ENCODE data around the gene PPCDC. TPM values are rescaled to one million over a fixed set of nuclear protein-coding genes. Genes with fewer than 3 reads are reported as not detected.
A peak's percentile ranks its signal among the peaks of the same experiment; 100 is the strongest.

PPCDC gene
- total RNA-seq, 6 experiments from 2014 or later, result 9.8 to 12.3 (median 11.2) TPM

- TF ChIP-seq, protein P1, sequence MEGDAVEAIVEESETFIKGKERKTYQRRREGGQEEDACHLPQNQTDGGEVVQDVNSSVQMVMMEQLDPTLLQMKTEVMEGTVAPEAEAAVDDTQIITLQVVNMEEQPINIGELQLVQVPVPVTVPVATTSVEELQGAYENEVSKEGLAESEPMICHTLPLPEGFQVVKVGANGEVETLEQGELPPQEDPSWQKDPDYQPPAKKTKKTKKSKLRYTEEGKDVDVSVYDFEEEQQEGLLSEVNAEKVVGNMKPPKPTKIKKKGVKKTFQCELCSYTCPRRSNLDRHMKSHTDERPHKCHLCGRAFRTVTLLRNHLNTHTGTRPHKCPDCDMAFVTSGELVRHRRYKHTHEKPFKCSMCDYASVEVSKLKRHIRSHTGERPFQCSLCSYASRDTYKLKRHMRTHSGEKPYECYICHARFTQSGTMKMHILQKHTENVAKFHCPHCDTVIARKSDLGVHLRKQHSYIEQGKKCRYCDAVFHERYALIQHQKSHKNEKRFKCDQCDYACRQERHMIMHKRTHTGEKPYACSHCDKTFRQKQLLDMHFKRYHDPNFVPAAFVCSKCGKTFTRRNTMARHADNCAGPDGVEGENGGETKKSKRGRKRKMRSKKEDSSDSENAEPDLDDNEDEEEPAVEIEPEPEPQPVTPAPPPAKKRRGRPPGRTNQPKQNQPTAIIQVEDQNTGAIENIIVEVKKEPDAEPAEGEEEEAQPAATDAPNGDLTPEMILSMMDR (IDR thresholded peaks at IDR 0.05), result no peak
- no peak overlapping the region for H3K4me3 Mint-ChIP-seq
- DNase-seq, result peak; percentile 64
- H3K9me3 Mint-ChIP-seq, result no peaks in the 10 kb centered on the region
- H3K27me3 Mint-ChIP-seq (ENCODE audit: insufficient read depth), result peaks cover 4% of the 10 kb centered on the region; the same call in 1 of the 2 replicates
- H3K36me3 Mint-ChIP-seq (ENCODE audit: low read depth), result no peaks in the 10 kb centered on the region; the same call in 1 of the 2 replicates
- H3K27ac Mint-ChIP-seq, result no peak overlapping the region
- peaks cover 54% of the 10 kb centered on the region for H3K4me1 Mint-ChIP-seq (ENCODE audit: low read depth)
Observed at GRCh38 chr15:75061272-75061671, 37.9 kb downstream of the PPCDC start.

GRCh38 chr15:75062706-75063105 is 39.3 kb downstream of the PPCDC start:
- Mint-ChIP-seq H3K4me3 (no peak overlapping the region), H3K27me3 (ENCODE audit: insufficient read depth) (peaks cover 4% of the 10 kb centered on the region; the same call in 1 of the 2 replicates), H3K27ac (no peak overlapping the region), H3K4me1 (ENCODE audit: low read depth) (peaks cover 68% of the 10 kb centered on the region), H3K9me3 (no peaks in the 10 kb centered on the region), H3K36me3 (ENCODE audit: low read depth) (no peaks in the 10 kb centered on the region; the same call in 1 of the 2 replicates)
- DNase-seq, result no peak
- TF ChIP-seq, protein P1 (IDR thresholded peaks at IDR 0.05), result no peak

DNA sequence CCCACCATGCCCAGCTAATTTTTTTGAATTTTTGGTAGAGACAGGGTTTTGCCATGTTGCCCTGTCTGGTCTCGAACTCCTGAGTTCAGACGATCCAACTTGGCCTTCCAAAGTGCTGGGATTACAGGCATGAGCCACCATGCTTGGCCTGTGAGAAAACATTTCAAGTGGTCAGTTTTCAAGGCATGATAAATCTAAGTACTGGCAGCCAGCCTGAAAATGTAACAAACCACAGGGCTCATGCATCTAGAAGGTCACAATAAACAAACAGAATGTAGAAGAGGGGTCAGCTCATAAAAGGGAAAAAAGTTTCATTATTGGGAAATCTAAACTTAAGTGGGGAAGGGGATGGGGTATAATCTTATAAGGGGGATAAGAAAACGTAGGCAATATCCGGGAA is 39.9 kb downstream of the PPCDC start:
- Mint-ChIP-seq H3K36me3 (ENCODE audit: low read depth) (no peaks in the 10 kb centered on the region; the same call in 1 of the 2 replicates), H3K9me3 (no peaks in the 10 kb centered on the region), H3K4me3 (no peak overlapping the region), H3K4me1 (ENCODE audit: low read depth) (peaks cover 66% of the 10 kb centered on the region), H3K27me3 (ENCODE audit: insufficient read depth) (peaks cover 4% of the 10 kb centered on the region; the same call in 1 of the 2 replicates), H3K27ac (no peak overlapping the region; the same call in 1 of the 2 replicates)
- peak; percentile 46 for DNase-seq
- TF ChIP-seq, protein P1 (IDR thresholded peaks at IDR 0.05), result no peak

- no peak overlapping the region for H3K4me3 Mint-ChIP-seq
- H3K4me1 Mint-ChIP-seq (ENCODE audit: low read depth), result peaks cover 63% of the 10 kb centered on the region
- TF ChIP-seq, protein P1 (IDR thresholded peaks at IDR 0.05), result no peak
- peaks cover 4% of the 10 kb centered on the region; the same call in 1 of the 2 replicates for H3K27me3 Mint-ChIP-seq (ENCODE audit: insufficient read depth)
- no peak overlapping the region for H3K27ac Mint-ChIP-seq
- no peaks in the 10 kb centered on the region for H3K9me3 Mint-ChIP-seq
- no peaks in the 10 kb centered on the region; the same call in 1 of the 2 replicates for H3K36me3 Mint-ChIP-seq (ENCODE audit: low read depth)
- DNase-seq, result no peak
Observed at GRCh38 chr15:75063889-75064288, 40.5 kb downstream of the PPCDC start.

DNA sequence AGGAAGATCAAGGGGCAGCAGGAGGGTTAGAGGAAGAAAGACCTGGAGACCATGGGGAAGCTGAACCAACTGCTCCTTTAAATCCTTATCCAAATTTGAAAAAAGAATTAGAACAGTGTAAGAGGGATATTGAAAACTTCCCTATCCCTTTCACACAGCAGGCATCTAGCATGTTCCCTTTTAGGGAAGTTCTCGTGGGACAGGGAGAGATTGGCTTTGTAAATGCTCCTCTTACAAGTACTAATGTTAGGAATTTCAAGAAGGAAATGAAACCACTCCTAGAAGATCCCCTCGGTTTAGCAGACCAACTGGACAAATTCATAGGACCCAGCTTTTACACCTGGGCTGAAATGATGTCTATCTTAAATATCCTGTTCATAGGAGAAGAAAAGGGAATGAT is 41.5 kb downstream of the PPCDC start:
- Mint-ChIP-seq H3K36me3 (ENCODE audit: low read depth) (no peaks in the 10 kb centered on the region; the same call in 1 of the 2 replicates), H3K4me3 (no peak overlapping the region), H3K27me3 (ENCODE audit: insufficient read depth) (peaks cover 6% of the 10 kb centered on the region), H3K27ac (no peak overlapping the region), H3K4me1 (ENCODE audit: low read depth) (peaks cover 63% of the 10 kb centered on the region), H3K9me3 (no peaks in the 10 kb centered on the region)
- TF ChIP-seq, protein P1 (IDR thresholded peaks at IDR 0.05), result no peak
- no peak for DNase-seq
